ENCODE data around the gene TUBA4B.

TUBA4B gene

GRCh38 chr2:219252900-219253752, at the start of gene TUBA4B:
TSS of gene TUBA4B (plus strand) at chr2:219253243. CDS start at chr2:219253408, 165 bp downstream.
- peak; percentile 40 for DNase-seq

GRCh38 chr2:219204425-219205164, 48.4 kb upstream of the TUBA4B start:
- DNase-seq: no peak

- DNase-seq: no peak
These were observed 47.9 kb upstream of the TUBA4B start for GRCh38 chr2:219205165-219205538.

- no peak for DNase-seq
These were observed 47.1 kb upstream of the TUBA4B start for GRCh38 chr2:219205981-219206327.

GRCh38 chr2:219206328-219207133, 46.5 kb upstream of the TUBA4B start, which contains the start of gene ZFAND2B:
TSS of gene ZFAND2B (plus strand) at chr2:219206782. CDS start at chr2:219206988, 206 bp downstream.
- peak; percentile 92 for DNase-seq

GRCh38 chr2:219207134-219207883, 45.7 kb upstream of the TUBA4B start:
- DNase-seq: no peak

- DNase-seq: peak; percentile 34
These were observed 44.9 kb upstream of the TUBA4B start for GRCh38 chr2:219207884-219208740.

- no peak for DNase-seq
These were observed 43.5 kb upstream of the TUBA4B start for GRCh38 chr2:219209236-219210195.

GRCh38 chr2:219210196-219210885, 42.7 kb upstream of the TUBA4B start:
- no peak for DNase-seq

GRCh38 chr2:219210886-219211362, 42.1 kb upstream of the TUBA4B start:
- DNase-seq: no peak

GRCh38 chr2:219213026-219213415, 40.0 kb upstream of the TUBA4B start:
- DNase-seq: no peak

- no peak for DNase-seq
These were observed 39.5 kb upstream of the TUBA4B start for GRCh38 chr2:219213486-219214071.

GRCh38 chr2:219214141-219214540, 38.9 kb upstream of the TUBA4B start:
- DNase-seq: no peak

GRCh38 chr2:219214786-219215185, 38.3 kb upstream of the TUBA4B start:
- DNase-seq: no peak

- DNase-seq: no peak
These were observed 37.0 kb upstream of the TUBA4B start for GRCh38 chr2:219215871-219216534.

GRCh38 chr2:219216535-219216915, 36.5 kb upstream of the TUBA4B start:
- DNase-seq: no peak

- peak; percentile 54 for DNase-seq
These were observed 34.8 kb upstream of the TUBA4B start for GRCh38 chr2:219218217-219218731.
